Vagina (tissue), 2 donors: ENCODE results near the gene COL27A1.

ENCODE experiments used
- POLR2A ChIP-seq, 2 donors: fragments of 450-650 bp; IDR thresholded peaks; one replicate each; pipeline ENCODE4 v1.6.1; 2017; ENCODE audit warnings: antibody characterized with exemption in 2 of 2, mild to moderate bottlenecking in 2 of 2, moderate library complexity in 2 of 2
- TF ChIP-seq, protein P1 (sequence below), 3 experiments: fragments of 450-650 bp in 2 of 3; fragments of 200-600 bp in 1 of 3; sonication (generic) in 1 of 3; IDR thresholded peaks; one replicate each; pipeline ENCODE4 v1.5.1; 2017 to 2019; ENCODE audit warnings: antibody characterized with exemption in 3 of 3, mild to moderate bottlenecking in 2 of 3, moderate library complexity in 2 of 3

DNA sequence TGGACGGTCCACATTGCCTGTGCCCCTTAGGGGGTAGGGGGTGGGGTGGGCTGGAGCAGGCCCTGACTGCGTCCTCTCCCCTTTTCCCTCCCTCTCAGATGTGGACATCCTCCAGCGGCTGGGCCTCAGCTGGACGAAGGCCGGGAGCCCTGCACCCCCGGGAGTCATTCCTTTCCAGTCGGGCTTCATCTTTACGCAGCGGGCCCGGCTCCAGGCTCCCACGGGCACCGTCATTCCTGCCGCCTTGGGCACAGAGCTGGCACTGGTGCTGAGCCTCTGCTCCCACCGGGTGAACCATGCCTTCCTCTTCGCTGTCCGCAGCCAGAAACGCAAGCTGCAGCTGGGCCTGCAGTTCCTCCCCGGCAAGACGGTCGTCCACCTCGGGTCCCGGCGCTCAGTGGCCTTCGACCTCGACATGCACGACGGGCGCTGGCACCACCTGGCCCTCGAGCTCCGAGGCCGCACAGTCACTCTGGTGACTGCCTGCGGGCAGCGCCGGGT, 12.3 kb downstream of the COL27A1 start:
- TF ChIP-seq, protein P1, sequence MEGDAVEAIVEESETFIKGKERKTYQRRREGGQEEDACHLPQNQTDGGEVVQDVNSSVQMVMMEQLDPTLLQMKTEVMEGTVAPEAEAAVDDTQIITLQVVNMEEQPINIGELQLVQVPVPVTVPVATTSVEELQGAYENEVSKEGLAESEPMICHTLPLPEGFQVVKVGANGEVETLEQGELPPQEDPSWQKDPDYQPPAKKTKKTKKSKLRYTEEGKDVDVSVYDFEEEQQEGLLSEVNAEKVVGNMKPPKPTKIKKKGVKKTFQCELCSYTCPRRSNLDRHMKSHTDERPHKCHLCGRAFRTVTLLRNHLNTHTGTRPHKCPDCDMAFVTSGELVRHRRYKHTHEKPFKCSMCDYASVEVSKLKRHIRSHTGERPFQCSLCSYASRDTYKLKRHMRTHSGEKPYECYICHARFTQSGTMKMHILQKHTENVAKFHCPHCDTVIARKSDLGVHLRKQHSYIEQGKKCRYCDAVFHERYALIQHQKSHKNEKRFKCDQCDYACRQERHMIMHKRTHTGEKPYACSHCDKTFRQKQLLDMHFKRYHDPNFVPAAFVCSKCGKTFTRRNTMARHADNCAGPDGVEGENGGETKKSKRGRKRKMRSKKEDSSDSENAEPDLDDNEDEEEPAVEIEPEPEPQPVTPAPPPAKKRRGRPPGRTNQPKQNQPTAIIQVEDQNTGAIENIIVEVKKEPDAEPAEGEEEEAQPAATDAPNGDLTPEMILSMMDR (IDR thresholded peaks at IDR 0.05): no peak
- no peak for TF ChIP-seq POLR2A (IDR thresholded peaks at IDR 0.05)
